SK-N-SH treated with all-trans-retinoic acid at 6 μM for 48 hours (cell line): ENCODE results near the gene PRR20B.
"Not testable (repeated sequence)": the region's sequence is repeated elsewhere in the genome, so short reads cannot be mapped to it uniquely, and the experiment has no call there.

ENCODE experiments used
- BACH2 ChIP-seq: fragments of 250-450 bp; sonication (Bioruptor Pico); IDR thresholded peaks from 2 replicates; pipeline ENCODE4 v1.9.0; 2021; ENCODE audit warnings: mild to moderate bottlenecking, borderline replicate concordance
- CREB5 ChIP-seq: fragments of 250-450 bp; sonication (Bioruptor Pico); IDR thresholded peaks from 2 replicates; pipeline ENCODE4 v1.5.1; 2020; ENCODE audit warnings: low read depth, mild to moderate bottlenecking, moderate library complexity
- GLIS3 ChIP-seq: fragments of 250-450 bp; sonication (Bioruptor Pico); IDR thresholded peaks from 2 replicates; pipeline ENCODE4 v1.5.0; 2020; ENCODE audit warnings: mild to moderate bottlenecking, moderate library complexity
- PATZ1 ChIP-seq: fragments of 250-450 bp; sonication (Bioruptor Pico); IDR thresholded peaks from 2 replicates; pipeline ENCODE4 v1.8.0; 2020; ENCODE audit warnings: mild to moderate bottlenecking, moderate library complexity, borderline replicate concordance
- POU6F1 ChIP-seq: fragments of 250-450 bp; sonication (Bioruptor Pico); IDR thresholded peaks from 2 replicates; pipeline ENCODE4 v1.8.0; 2021; ENCODE audit warnings: low read depth, mild to moderate bottlenecking, moderate library complexity, borderline replicate concordance
- PPARA ChIP-seq: fragments of 250-450 bp; sonication (Bioruptor Pico); IDR thresholded peaks from 2 replicates; pipeline ENCODE4 v1.5.0; 2020; ENCODE audit warnings: mild to moderate bottlenecking, borderline replicate concordance
- TOX ChIP-seq: fragments of 250-450 bp; sonication (Bioruptor Pico); IDR thresholded peaks from 2 replicates; pipeline ENCODE4 v1.8.0; 2021; ENCODE audit warnings: mild to moderate bottlenecking, moderate library complexity, borderline replicate concordance

GRCh38 chr13:57148106-57148505 is 818 bp downstream of the PRR20B start:
- TF ChIP-seq PPARA (CRISPR knock-in tag); PATZ1; CREB5; GLIS3 (CRISPR knock-in tag); BACH2 (CRISPR knock-in tag); TOX; POU6F1: not testable (repeated sequence)
